Stimulated activated CD8-positive, alpha-beta memory T cell treated with anti-CD3 and anti-CD28 coated beads, Interleukin-12 subunit alpha, Interleukin-12 subunit beta, amount 100 ng/mL, for 4 hours (primary cell): Measurements from ENCODE around the gene INSYN1.

ENCODE experiments used
- DNase-seq: peaks from one replicate; pipeline ENCODE4 v3.0.0-alpha.2; 2020; ENCODE audit warnings: low read depth

Gene INSYN1

DNA sequence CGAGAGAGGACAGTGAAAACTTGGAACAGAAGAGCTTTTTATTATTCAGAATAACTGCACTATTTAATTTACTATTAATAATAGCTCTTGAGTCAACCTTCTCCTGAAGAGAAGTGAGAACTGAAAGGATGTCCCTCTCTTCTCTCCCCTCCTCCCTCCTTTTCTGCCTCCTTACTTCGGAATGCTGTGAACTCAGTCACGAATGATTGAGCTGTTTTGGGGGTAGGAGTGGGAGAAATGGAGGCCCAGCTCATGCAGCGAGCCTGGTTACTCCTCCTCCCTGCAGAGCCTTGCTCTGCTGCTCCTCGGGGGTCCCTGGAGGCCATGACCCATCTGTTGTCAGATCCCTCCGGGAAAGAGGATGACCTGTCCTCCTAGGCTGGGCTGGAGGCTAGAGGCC is 20.3 kb upstream of the INSYN1 start:
- DNase-seq, result no peak

DNA sequence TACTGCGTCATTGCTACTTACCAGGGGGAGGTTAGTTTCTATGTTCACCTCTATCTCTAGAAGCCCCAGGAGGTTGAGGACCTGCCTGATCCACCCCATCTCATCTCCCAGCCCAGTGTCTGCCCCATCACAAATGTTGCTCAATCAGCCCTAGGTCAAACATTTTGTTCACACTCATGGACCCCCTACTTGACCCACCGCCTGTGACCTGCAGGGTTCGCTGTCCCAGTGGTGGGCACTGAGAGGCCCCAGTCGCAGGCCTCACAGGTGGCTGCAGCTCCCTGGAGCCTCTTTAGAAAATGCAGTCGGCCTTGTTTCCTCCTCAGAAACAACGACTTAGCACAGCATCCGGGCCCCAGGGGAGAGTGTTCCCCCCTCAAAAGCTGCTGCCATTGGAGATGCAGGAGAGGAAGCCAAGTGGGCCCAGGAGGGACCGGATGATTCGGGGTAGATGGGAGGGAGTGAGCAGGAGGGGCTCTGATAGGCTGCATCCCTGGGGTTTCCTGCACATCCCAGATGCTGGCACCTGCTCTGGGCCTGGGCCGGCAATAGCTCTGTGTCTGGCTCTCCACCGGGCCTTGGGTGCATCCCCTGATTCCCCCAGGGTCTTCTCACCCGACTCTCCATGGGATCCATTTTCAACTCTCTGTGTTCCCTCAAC is 18.4 kb upstream of the INSYN1 start:
- no peak for DNase-seq

DNA sequence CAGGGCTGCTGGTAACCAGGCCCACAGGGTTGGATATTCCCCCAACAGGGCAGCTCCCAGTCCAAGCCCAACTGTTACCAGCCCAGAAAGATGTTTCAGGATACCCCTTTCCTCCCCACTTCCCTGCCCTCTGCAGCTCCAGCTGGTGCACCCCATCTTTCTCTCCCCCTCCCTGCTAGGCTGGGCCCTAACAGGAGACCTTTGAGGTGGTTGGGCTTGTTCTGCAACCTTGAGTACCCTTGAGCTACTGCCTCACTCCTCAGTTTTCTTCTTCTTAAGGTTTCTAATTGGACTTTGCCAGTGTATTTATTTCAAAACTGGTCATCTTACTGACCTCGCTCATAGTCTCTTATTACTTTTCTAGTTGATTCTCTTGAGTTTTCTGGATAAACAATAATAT is 16.9 kb upstream of the INSYN1 start:
- no peak for DNase-seq

DNA sequence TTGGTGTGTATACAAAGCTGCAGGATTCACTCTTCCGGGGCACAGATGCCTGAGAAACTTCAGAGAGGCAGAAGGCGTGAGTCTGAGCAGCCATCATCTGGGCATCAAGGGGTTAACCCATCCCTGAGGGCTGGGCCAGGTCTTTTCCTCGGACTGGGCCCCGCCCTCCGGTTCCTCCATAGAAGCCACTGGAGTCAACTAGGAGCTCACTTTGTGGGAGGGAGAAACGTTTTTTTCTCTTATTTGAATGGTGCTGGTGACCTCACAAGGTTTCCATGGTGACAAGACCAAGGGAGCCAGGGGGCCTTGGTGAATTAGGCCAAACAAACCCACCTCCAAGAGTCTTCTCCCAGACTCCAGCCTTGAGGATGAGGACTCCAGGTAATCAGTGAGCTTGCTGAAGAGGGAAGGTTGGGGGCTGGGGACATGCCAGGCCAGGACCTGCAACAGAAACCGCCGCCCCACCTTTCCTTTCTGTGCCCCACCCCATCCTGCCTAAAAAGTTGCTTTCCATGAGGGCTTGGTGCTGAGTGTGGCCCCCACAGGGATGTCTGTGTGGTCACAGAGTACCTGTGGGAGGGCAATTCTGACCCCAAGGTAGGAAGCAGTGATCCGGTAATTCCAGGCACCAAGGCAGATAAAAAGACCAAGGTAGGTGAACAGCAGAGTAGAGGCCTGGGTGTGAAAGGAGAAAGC is 14.8 kb upstream of the INSYN1 start:
- no peak for DNase-seq

DNA sequence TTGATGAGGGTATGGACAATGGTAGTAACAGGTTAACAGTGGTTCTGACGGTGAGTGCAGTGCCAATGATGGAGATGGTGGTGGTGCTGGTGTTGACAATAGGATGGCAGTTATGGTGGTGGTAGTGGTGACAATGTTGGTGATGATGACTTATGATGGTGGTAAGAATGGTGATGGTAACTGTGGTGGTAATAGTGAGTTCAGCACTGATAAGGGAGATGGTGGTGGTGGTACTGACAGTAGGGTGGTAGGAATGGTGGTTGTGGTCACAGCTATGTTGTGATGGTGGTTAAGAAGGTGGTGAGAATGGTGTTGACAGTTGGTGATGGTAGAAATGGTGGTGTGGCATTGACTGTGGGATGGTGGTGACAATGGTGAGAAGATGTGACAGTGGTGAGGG is 13.4 kb upstream of the INSYN1 start:
- DNase-seq, result no peak

DNA sequence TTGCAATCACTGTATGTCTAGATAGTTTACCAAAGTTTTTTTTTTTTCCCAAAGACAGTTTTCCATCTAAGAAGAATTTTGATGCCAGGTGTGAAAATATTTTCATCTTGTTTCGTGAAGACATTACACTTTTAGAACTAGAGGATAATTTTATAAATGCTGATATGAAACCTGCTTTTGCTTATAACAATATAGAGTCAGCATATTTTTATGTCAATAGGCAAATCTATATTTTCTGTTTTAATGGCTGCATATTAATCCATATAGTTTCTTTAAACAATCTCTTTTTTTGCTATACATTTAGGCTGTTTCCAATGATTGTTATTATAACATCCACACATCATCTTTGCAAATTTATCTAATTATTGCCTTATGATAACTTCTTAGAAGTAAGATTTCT is 12.6 kb upstream of the INSYN1 start:
- DNase-seq, result no peak

DNA sequence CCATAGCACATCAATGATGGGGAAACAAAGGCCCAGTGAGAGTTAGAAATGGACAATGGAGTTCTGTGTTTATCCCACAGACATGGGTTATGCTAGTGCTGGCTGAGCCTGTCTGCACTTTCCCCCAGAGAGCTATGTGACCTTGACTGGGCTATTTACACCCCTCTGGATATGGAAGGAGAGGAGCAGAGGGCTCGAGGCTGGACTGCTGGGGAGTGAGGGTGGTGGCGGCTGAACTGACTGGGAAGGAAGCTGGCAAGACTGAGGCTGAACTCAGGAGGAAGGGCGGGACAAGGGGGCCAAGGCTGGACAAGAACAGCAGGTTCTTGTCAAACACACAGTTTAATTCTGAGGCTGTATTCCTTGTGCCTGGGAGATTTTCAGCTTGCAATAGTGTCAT is 10.8 kb upstream of the INSYN1 start:
- no peak for DNase-seq

DNA sequence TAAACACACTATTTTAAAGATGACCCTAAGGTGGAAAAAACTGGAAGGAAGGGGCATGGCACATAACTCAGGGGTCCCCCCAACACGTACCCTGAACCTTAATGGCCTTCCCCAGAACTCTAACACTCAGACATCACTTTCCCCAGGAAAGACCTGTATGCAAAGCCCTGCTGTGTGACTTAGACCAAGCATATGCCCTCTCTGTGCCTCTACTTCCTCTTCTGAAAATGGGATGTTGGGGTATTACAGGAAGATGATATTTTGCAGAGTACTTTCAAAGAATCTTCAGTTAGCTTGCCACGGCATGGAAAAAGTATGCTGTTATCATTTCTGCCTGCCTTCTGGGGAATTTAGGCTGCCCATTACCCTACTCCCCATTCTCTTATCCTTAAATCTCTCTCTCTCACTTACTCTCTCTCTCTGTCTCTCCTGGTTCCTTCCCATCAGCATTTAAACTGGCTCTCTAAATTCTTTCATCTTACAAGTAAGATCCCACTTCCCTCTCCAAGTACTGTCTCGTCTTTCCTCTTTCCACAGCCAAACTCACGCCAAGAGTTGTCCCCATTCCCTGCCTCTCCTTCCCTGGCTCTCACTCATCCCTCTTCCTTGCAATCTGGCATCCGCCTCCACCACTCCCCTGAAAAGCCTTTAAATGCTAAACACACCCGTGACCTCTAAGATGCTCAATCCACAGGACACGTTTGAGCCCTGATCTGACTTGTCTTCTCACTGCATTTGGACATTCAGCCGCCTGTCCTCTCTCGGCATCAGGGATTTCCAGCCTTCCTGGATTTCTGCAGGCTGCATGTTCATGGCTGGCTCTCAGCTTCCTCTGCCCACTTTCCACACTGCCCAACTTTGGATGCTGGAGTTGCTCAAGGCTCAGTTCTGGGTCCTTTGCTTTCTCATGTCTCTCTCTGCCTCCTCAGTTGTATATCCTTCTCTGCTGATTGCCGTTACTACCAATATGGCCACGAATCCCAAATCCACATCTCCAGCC is 7.5 kb upstream of the INSYN1 start:
- no peak for DNase-seq

DNA sequence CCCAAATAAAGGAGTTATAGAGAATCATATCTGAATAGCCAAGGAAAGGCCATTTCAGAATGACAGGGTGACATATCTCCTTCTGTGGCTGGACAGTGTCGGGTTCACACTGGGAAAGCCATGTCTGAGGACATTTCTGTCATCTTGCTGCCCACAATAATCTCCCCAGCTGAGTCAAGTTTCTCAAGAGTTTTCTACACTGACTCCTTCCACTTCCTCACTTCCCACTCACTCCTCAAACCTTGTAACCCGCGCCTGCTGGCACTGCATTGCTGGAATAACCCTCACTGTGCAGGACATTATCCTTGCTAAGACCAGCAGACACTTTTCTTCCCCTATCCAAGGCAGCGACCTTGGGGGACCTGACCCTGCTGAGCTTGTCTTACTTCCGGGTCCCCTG is 5.3 kb upstream of the INSYN1 start:
- no peak for DNase-seq

DNA sequence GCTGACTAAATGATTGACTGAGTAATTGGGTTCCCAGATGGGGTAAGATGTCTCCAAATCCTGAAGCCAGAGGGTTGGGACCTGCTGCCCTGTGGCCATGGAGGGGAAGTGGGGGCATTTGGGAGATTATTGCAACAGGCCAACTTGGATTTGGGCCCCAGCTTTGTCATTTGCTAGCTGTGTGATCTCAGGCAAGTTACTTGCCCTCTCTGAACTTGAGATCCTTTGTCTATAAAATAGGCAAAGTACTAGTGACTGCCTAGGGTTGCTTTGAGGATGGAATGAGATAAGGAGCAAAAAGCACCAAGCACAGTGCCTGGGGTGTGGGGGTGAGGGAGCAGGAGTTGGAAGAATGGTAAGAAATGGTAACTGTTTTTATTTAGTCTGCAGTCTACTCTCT is 4.4 kb upstream of the INSYN1 start:
- DNase-seq, result no peak

DNA sequence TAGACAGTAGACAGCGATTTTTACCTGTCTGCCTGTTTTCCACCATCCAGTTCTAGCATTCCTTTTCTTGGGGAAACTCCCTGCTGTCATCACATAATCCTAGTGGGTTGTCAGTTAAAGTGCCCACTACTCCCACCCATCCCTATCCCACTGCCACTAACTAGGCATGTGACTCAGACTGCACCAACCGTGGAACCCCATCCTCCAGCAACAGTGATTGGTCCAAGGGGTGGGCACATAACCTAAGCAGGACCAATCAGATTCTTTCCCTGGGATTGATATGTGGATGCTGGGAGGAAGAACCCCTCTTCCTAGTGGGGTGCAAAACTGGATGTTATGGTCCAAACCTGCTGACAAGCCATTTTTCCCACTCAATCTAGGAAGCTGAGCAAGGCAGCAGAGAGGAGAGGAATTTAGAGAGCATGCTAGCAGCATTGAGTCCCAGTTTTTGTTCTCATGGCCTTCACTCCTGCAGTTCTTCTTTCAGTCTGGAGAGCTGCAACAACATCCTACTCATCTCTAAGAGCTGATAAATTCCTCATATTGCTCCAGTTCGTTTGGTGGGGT is 3.9 kb upstream of the INSYN1 start:
- DNase-seq, result no peak

DNA sequence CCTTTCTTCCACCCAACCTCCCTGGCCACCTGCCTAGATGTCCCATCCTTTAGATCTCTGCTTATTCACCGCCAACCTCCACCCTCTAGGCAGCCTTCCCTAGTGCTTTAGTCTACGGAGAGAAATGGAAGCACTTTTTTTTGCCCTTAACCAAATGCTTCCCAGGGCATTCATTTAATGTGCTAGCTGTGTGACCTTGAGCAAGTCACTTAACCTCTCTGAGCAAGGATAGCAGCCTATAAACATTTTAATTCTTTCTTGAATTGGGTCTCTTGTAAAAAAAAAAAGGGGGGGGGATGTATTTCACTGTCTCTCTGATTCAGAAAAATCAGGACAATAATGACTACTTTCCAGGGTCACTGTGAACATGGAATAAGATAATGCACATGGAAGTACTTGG is 3.2 kb upstream of the INSYN1 start:
- no peak for DNase-seq

DNA sequence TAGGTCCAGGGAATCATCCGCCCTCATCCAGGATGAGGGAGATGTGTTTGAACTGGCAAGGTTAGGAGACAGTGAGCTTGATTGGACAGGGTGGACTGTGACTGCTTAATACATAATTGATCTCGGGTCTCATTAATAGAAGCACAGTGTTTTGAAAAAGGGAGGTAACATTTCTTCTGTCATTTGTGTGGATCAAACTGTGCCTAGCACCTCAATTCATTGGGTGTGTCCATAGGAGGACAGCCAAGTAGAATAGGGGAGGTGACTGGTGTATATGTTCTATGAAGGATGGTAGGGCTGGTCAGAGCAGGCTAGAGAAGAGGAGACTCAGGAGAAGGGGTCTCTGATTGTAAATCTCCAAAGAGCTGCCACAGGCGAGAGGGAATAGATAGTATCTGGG is 2.8 kb upstream of the INSYN1 start:
- no peak for DNase-seq

DNA sequence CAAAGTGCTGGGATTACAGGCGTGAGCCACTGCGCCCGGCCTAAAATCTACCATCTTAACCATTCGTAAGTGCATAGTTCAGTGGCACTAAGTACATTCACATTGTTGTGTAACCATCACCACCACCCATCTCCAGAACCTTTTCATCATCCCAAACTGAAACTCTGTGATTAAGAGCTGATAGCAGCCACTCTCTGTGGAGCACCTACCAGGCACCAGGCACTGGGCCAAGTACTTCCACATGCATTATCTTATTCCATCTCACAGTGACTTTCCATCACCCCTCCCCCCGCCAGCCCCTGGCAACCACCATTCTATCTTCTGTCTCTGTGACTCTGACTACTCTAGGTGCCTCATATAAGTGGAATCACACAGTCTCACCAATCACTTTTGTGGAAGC is 2.3 kb upstream of the INSYN1 start:
- no peak for DNase-seq

DNA sequence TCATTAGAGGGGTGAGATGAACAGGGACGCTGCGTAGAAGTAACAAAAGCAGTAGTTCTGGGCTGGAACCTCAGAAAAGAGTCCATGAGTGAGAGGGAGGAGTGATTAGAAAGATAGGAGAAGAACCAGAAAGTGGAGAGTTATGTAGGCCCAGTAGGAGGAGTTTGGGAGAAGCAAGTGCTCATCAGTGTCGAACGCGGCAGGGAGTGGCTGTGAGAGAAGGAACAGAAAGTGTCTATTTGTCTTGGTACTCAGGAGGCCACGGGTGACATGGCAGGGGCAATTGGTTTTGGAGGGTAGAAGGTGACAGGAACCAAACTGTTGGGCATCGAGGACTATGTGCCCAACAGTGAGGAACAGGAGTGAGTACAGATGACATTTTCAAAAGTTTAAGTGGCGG is 1.3 kb upstream of the INSYN1 start:
- no peak for DNase-seq

DNA sequence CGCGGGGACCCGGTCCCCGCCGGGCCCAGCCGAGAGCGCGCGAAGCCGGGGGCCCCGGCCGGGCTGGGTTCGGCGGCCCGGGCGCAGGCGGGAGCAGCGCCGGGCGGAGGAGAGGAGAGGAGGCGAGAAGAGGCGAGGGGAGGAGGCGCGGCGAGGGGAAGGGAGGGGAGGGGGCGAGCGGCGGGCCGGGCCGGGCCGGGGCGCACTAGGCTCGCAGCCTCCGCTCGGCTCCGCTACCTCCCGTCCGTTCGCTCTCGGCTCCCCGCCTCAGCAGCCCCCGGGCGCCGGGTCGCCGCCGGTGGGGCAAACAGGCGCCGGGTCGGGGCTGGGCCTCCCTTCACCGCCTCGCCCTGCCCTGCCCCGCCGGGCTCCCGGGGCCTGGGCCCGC is 351 bp downstream of the INSYN1 start:
- no peak for DNase-seq

DNA sequence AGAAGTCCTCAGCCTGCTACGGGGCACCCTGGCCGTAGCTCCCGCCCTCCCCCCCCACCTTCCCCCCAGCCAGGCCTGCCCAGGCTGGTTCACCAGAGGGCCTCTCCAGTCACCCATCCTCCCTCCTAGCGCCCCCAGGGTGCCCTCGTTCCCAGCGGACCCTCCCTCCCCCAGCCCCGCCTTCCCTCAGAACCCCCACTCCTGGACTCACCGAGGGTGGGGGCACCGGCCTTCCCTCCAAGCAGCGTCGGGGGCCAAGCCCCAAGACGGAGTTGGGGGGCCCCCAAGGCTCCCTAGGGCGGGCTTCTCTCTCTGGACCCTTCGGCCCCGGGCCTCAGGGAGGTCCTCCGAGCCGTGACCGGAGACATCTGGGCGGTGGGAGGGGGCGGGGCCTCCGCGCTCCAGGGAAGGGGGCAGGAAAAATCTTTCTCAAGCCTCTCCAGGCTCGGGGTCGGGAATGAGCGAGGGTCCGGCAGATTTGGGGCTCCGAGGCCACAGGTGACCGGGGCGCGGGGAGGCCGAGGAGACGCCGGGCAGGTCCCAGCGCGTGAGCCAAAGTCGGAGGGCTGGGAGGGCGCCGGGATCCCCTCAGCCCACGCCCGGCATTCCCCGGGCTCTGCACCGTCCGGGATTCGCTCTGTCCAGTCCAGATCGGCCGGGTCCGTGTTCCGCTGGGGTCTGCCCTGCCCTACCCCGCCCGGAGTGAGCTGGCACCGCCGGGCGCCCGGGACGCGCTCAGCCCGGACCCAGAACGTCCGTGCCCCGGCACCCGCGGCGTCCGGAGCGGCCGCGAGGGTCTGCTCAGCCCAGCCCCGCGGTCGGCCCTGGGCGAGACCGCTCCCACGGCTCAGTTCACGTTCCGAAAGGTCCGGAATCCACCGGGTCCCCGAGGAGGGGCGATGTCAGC is 999 bp downstream of the INSYN1 start:
- no peak for DNase-seq

DNA sequence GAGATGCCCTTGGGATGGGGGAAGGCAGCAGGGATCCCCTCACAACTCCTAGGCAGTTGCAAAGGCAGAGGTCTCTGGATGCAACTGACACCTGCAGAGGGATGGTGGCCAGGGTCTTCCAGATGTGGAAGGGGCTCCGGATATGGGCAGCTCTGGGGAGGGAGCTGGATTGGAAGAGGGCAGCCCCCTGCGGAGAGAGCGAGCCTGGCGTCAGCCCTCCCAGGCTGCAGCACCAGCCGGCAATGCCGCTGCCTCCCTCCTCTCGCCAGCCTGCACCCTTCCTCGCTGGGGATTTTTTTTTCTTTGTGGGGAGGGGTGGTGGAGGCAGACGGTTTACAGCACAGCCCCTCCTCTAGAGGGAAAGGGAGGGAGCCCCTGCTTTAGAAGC is 1.6 kb downstream of the INSYN1 start:
- DNase-seq, result no peak

DNA sequence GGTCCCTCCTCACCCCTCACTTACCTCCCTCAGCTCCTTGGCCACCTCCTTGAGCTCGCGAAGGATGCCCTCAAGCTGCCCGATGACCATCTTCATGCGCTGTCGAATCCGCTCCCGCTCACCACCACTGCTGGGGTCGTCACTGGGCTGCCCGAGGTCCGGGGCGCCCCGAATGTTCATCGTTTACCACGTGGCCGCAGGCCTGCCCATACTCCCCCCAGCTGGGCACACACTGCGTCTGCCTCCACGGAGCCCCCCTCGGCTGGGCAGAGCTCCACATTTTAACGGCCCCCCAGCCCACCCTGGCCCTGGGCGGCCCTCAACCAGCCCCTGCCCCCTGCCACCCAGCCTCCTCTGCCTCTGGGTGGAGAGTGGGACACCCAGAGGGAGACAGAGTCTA is 2.2 kb downstream of the INSYN1 start:
- DNase-seq, result no peak

DNA sequence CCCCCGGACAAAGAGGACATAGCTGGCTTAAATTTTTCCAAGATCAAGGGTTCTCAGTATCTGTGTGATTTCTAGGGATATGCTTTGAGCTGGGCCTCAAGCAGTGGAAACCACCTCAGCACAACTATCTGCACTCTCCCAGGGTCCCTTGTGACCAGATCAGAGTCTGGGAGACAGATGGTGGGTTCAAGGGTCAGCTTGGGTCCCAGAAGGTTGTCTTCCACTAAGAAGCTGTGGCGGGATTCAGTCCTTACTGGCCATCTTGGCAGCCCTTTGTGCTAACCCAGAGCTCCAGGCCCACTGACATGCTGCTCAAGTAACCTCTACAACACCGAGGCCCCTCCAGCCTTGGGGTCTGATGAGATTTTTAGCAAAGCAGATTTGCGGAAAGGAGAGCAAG is 2.7 kb downstream of the INSYN1 start:
- no peak for DNase-seq

DNA sequence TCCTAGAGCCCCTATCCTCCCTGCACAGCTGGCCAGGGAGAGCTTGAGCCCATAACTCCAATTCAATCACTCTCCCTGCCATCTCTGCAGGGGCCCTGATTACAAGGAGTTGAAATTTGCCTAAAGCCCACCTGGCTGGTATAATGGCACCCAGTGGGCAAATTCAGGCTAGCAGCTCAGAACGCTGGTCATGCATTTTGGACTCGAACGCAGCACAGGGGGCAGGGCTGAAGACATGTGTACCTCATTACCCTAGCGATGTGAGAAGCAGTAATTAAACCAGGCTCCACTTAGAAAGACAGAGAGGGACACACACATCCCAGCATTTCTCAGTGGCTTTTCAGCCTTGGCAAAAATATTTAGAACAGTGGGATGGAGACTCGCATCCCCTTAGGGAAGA is 3.2 kb downstream of the INSYN1 start:
- no peak for DNase-seq

DNA sequence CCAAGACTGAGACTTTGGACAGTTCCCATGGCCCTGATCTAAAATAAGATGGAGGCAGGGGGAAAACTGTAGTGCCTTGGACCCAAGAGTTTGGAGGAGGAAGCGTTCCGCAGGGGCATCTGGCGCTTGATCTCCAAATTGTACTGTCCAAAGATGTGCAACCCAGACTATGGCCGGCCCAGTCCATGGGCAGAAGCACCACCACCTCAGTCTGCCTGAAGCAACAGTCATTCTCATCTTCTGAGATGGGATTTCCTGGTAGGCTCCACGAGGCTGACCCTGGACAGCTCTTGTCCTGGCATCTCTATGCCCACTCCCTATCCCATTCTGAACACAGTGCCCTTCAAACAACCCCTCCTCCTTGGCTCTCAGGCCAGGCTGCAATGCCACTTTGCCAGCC is 3.6 kb downstream of the INSYN1 start:
- DNase-seq, result no peak
